ENCODE data around the gene TMPO. TPM values are rescaled to one million over a fixed set of nuclear protein-coding genes. Genes with fewer than 3 reads are reported as not detected.

Gene TMPO
- polyA plus RNA-seq, 1 of the 3 experiments (the other 2 are of a cell fraction) = 20.8 TPM

DNA sequence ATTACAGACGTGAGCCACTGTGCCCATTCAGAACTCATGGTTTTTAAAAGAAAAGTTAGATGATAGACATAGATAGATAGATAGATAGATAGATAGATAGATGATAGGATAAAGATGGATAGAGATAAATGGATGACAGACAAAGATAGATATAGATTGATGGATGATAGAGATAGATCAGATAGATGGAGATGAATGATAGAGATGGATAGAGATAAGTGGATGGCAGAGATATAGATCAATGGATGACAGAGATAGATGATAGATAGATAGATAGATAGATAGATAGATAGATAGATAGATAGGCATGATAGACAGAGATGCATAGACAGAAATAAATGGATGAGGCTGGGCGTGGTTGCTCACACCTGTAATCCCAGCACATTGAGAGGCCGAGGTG, 64.4 kb downstream of the TMPO start:
- no peak overlapping the region for H2AFZ ChIP-seq (ENCODE audit: low read depth)
- WGBS (ENCODE audit: low lambda C conversion rate) = 91% methylated on average over 3 of the region's 3 CpGs
- H3K9me2 ChIP-seq = no peaks in the 10 kb centered on the region
- no peak overlapping the region for H3K27ac ChIP-seq (ENCODE audit: low read depth in 2 of 2, low read length in 1 of 2)
- H3K27me3 ChIP-seq (ENCODE audit: insufficient read depth) = no peaks in the 10 kb centered on the region
- no peak overlapping the region for H3K4me2 ChIP-seq
- no peaks in the 10 kb centered on the region for H4K20me1 ChIP-seq (ENCODE audit: insufficient read depth)
- no peaks in the 10 kb centered on the region for H3K79me2 ChIP-seq (ENCODE audit: insufficient read depth)
- POLR2A ChIA-PET = no interaction called here
- H3K4me1 ChIP-seq (ENCODE audit: control insufficient read depth in 1 of 2, insufficient read depth in 2 of 2, low read depth in 1 of 2, low read length in 1 of 2) = 0 out of 4 replicates have a peak, but pooled peaks cover 0 to 4% of the 10 kb centered on the region in 2 experiments
- H3K36me3 ChIP-seq (replicated peaks in 1 of 2; ENCODE audit: control insufficient read depth in 1 of 2, insufficient read depth in 2 of 2, low read length in 1 of 2) = no peaks in the 10 kb centered on the region
- CTCF ChIA-PET = interaction anchor here (1.9 kb wide), 1 partner anchor 13 kb away, joined by 6 read pairs; no protein-coding TSS in a partner anchor
- TF ChIP-seq TEAD4 (IDR thresholded peaks at IDR 0.05; ENCODE audit: borderline replicate concordance, insufficient read depth) = no peak
- TF ChIP-seq, protein P1, sequence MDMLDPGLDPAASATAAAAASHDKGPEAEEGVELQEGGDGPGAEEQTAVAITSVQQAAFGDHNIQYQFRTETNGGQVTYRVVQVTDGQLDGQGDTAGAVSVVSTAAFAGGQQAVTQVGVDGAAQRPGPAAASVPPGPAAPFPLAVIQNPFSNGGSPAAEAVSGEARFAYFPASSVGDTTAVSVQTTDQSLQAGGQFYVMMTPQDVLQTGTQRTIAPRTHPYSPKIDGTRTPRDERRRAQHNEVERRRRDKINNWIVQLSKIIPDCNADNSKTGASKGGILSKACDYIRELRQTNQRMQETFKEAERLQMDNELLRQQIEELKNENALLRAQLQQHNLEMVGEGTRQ (IDR thresholded peaks at IDR 0.05; ENCODE audit: borderline replicate concordance, low read depth, low read length) = no peak
- TF ChIP-seq SIN3A (IDR thresholded peaks at IDR 0.05; ENCODE audit: borderline replicate concordance, low read depth, low read length) = no peak
- TF ChIP-seq MXI1 (IDR thresholded peaks at IDR 0.05; ENCODE audit: low read depth, low read length) = no peak
- TF ChIP-seq RCOR1 (IDR thresholded peaks at IDR 0.05; ENCODE audit: low read length) = no peak
- H3F3A ChIP-seq (replicated peaks; ENCODE audit: insufficient read depth) = peaks cover 9% of the 10 kb centered on the region
- H3K9ac ChIP-seq = no peak overlapping the region
- DNase-seq = no peak
- H3K9me3 ChIP-seq = no peaks in the 10 kb centered on the region
- H3K4me3 ChIP-seq (ENCODE audit: low read depth in 2 of 2, low read length in 1 of 2) = no peak overlapping the region

DNA sequence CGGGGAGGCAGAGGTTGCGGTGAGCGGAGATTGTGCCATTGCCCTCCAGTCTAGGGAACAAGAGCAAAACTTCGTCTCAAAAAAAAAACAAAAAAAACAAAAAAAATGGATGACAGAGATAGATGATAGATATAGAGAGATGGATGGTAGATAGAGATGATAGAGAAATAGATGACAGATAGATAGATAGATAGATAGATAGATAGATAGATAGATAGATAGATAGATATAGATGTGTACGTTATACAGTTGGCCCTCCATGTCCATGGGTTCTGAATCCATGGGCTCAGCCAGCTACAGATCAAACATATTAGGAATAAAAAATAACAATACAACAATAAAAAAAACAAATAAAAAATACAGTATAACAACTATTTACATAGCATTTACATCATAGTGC, 65.3 kb downstream of the TMPO start:
- H3K4me2 ChIP-seq = no peak overlapping the region
- H3K27ac ChIP-seq (ENCODE audit: low read depth in 2 of 2, low read length in 1 of 2) = no peak overlapping the region
- DNase-seq = no peak
- H4K20me1 ChIP-seq (ENCODE audit: insufficient read depth) = no peaks in the 10 kb centered on the region
- H3K4me3 ChIP-seq (ENCODE audit: low read depth in 2 of 2, low read length in 1 of 2) = no peak overlapping the region
- no peak for TF ChIP-seq POLR2AphosphoS5 (IDR thresholded peaks at IDR 0.05; ENCODE audit: low read depth, low read length)
- no peak for TF ChIP-seq EZH2phosphoT487 (IDR thresholded peaks at IDR 0.05; ENCODE audit: borderline replicate concordance, low read depth)
- TF ChIP-seq FOSL2 (IDR thresholded peaks at IDR 0.05; ENCODE audit: borderline replicate concordance, low read depth) = no peak
- TF ChIP-seq, protein P1 (IDR thresholded peaks at IDR 0.05; ENCODE audit: borderline replicate concordance, low read depth, low read length) = no peak
- TF ChIP-seq, protein P2, sequence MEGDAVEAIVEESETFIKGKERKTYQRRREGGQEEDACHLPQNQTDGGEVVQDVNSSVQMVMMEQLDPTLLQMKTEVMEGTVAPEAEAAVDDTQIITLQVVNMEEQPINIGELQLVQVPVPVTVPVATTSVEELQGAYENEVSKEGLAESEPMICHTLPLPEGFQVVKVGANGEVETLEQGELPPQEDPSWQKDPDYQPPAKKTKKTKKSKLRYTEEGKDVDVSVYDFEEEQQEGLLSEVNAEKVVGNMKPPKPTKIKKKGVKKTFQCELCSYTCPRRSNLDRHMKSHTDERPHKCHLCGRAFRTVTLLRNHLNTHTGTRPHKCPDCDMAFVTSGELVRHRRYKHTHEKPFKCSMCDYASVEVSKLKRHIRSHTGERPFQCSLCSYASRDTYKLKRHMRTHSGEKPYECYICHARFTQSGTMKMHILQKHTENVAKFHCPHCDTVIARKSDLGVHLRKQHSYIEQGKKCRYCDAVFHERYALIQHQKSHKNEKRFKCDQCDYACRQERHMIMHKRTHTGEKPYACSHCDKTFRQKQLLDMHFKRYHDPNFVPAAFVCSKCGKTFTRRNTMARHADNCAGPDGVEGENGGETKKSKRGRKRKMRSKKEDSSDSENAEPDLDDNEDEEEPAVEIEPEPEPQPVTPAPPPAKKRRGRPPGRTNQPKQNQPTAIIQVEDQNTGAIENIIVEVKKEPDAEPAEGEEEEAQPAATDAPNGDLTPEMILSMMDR (IDR thresholded peaks at IDR 0.05) = no peak
- TF ChIP-seq, protein P3, sequence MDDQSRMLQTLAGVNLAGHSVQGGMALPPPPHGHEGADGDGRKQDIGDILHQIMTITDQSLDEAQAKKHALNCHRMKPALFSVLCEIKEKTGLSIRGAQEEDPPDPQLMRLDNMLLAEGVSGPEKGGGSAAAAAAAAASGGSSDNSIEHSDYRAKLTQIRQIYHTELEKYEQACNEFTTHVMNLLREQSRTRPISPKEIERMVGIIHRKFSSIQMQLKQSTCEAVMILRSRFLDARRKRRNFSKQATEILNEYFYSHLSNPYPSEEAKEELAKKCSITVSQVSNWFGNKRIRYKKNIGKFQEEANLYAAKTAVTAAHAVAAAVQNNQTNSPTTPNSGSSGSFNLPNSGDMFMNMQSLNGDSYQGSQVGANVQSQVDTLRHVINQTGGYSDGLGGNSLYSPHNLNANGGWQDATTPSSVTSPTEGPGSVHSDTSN (IDR thresholded peaks at IDR 0.05) = no peak
- no peak for TF ChIP-seq RAD21 (IDR thresholded peaks at IDR 0.05; ENCODE audit: low read length)
- POLR2A ChIA-PET = interaction anchor here (1.3 kb wide), 1 partner anchor 13 kb away, joined by 6 read pairs; the partner anchor contains the start of gene SLC25A3
- no peaks in the 10 kb centered on the region for H3K9me3 ChIP-seq
- WGBS (ENCODE audit: low lambda C conversion rate) = 94% methylated on average over 5 of the region's 5 CpGs
- no peaks in the 10 kb centered on the region for H3K79me2 ChIP-seq (ENCODE audit: insufficient read depth)
- H3F3A ChIP-seq (replicated peaks; ENCODE audit: insufficient read depth) = peaks cover 9% of the 10 kb centered on the region
- no peaks in the 10 kb centered on the region for H3K36me3 ChIP-seq (replicated peaks in 1 of 2; ENCODE audit: control insufficient read depth in 1 of 2, insufficient read depth in 2 of 2, low read length in 1 of 2)
- no peak overlapping the region for H2AFZ ChIP-seq (ENCODE audit: low read depth)
- CTCF ChIA-PET = interaction anchor here (0.6 to 1.9 kb wide), 2 partner anchors 14 to 176 kb away, joined by 3 to 6 read pairs; no protein-coding TSS in a partner anchor
- no peaks in the 10 kb centered on the region for H3K27me3 ChIP-seq (ENCODE audit: insufficient read depth)
- 0 out of 4 replicates have a peak, but pooled peaks cover 0 to 4% of the 10 kb centered on the region in 2 experiments for H3K4me1 ChIP-seq (ENCODE audit: control insufficient read depth in 1 of 2, insufficient read depth in 2 of 2, low read depth in 1 of 2, low read length in 1 of 2)
- no peak overlapping the region for H3K9ac ChIP-seq
- no peaks in the 10 kb centered on the region for H3K9me2 ChIP-seq
